MCF 10A (cell line): ENCODE data around the gene ITGA5. TPM values are rescaled to one million over a fixed set of nuclear protein-coding genes. Genes with fewer than 3 reads are reported as not detected.

Source experiments
- BruUV-seq: library from RNA; stranded (reverse); fragments of 400-500 nt; replicated peaks from 2 replicates; lab custom pipeline; 2021; lab: Mats Ljungman, UMichigan
- CTCF ChIA-PET: fragments of 300-600 bp; sonication (Branson Sonifier 250); formaldehyde crosslinking; extraction: SDS; loops from one replicate; lab custom pipeline; 2021; ENCODE audit warnings: antibody characterized with exemption, inconsistent platforms; lab: Yijun Ruan, JAX
- POLR2A ChIA-PET: fragments of 300-600, 350-650 bp; sonication (Branson Sonifier 250); formaldehyde crosslinking; extraction: SDS; loops from one replicate; lab custom pipeline; 2020; ENCODE audit warnings: antibody characterized with exemption, inconsistent platforms; lab: Yijun Ruan, JAX
- DNase-seq: peaks from one replicate; pipeline ENCODE4 v3.0.0-alpha.2; 2018; ENCODE audit not compliant: unreplicated experiment
- H3K27ac Mint-ChIP-seq: one replicate; pipeline ENCODE4 v1.8.0; 2022; ENCODE audit warnings: mild to moderate bottlenecking, low read depth, mixed read lengths; ENCODE audit not compliant: unreplicated experiment
- H3K27me3 Mint-ChIP-seq: one replicate; pipeline ENCODE4 v1.8.0; 2022; ENCODE audit warnings: mixed read lengths; ENCODE audit not compliant: insufficient read depth, unreplicated experiment
- H3K36me3 Mint-ChIP-seq: one replicate; pipeline ENCODE4 v1.8.0; 2022; ENCODE audit warnings: mild to moderate bottlenecking, moderate library complexity, mixed read lengths; ENCODE audit not compliant: insufficient read depth, unreplicated experiment
- H3K4me1 Mint-ChIP-seq: one replicate; pipeline ENCODE4 v1.8.0; 2022; ENCODE audit warnings: mixed read lengths; ENCODE audit not compliant: insufficient read depth, unreplicated experiment
- H3K4me3 Mint-ChIP-seq: one replicate; pipeline ENCODE4 v1.8.0; 2022; ENCODE audit warnings: mild to moderate bottlenecking, moderate library complexity, mixed read lengths; ENCODE audit not compliant: unreplicated experiment
- H3K9me3 Mint-ChIP-seq: one replicate; pipeline ENCODE4 v1.8.0; 2022; ENCODE audit warnings: mixed read lengths; ENCODE audit not compliant: unreplicated experiment
- intact Hi-C: fragments of 100-400 bp; cut with micrococcal nuclease; formaldehyde crosslinking; loops from 2 replicates; pipeline ENCODE4 v1.14.1; 2022
- total RNA-seq: library from RNA; stranded (reverse); gene quantifications from 2 replicates; pipeline ENCODE4 v1.2.3, GENCODE V29; 2022
- TF ChIP-seq, protein P1 (sequence below): fragments of 200-600 bp; IDR thresholded peaks from one replicate; pipeline ENCODE4 v1.8.0; 2022; ENCODE audit warnings: antibody characterized with exemption, mild to moderate bottlenecking; ENCODE audit not compliant: unreplicated experiment

The ITGA5 gene
- total RNA-seq, 1 experiment from 2014 or later = 110 TPM

DNA sequence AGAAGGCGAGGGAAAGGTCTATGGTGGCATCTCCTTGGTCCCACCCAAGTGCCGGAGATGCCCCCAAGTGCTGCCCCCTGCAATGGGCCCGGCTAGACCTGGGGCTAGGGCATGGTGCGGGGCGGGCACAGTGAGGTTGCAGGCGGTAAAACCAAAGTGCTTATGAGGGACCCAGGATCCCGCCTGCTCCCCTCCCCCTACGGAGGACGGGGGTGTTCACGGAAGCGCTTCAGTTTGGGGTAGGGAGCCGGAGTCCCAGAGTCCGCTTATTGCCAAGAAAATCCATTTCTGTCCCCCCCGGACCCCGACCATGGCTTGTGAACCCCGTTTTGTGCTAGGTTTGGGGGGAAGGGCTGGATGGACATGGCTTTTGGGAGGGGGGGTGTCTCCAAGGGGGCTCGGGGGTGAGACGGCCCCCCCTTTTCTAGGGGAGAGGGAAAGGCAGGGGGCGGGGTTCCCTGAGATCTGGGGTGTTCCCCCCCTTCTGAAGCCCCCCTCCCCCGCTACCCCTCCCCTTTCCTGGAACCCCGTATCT, 49.4 kb downstream of the ITGA5 start:
- CTCF ChIA-PET = interaction anchor here (0.9 to 5.8 kb wide), 10 partner anchors 9 to 134 kb away, joined by 3 to 109 read pairs (median 22); no protein-coding TSS in a partner anchor
- Mint-ChIP-seq H3K9me3 (no peaks in the 10 kb centered on the region), H3K36me3 (no peaks in the 10 kb centered on the region), H3K4me1 (peaks cover 41% of the 10 kb centered on the region), H3K27ac (no peak overlapping the region), H3K4me3 (peak overlapping the region; percentile 66), H3K27me3 (no peaks in the 10 kb centered on the region)
- TF ChIP-seq, protein P1, sequence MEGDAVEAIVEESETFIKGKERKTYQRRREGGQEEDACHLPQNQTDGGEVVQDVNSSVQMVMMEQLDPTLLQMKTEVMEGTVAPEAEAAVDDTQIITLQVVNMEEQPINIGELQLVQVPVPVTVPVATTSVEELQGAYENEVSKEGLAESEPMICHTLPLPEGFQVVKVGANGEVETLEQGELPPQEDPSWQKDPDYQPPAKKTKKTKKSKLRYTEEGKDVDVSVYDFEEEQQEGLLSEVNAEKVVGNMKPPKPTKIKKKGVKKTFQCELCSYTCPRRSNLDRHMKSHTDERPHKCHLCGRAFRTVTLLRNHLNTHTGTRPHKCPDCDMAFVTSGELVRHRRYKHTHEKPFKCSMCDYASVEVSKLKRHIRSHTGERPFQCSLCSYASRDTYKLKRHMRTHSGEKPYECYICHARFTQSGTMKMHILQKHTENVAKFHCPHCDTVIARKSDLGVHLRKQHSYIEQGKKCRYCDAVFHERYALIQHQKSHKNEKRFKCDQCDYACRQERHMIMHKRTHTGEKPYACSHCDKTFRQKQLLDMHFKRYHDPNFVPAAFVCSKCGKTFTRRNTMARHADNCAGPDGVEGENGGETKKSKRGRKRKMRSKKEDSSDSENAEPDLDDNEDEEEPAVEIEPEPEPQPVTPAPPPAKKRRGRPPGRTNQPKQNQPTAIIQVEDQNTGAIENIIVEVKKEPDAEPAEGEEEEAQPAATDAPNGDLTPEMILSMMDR = no peak
- BruUV-seq = no TSS peak
- DNase-seq = no peak
- intact Hi-C loops = loop anchor here (1.0 to 10.0 kb wide), 4 partner anchors 10 to 365 kb away; partner anchors contain the start of genes HOXC8 and HOXC9
- POLR2A ChIA-PET = interaction anchor here (0.7 to 2.0 kb wide), 5 partner anchors 10 to 90 kb away, joined by 3 to 20 read pairs (median 5); partner anchors contain the start of genes CBX5 and HNRNPA1

- BruUV-seq = no TSS peak
These were observed 50.1 kb downstream of the ITGA5 start for GRCh38 chr12:54368709-54369596.

GRCh38 chr12:54368025-54368708, 50.9 kb downstream of the ITGA5 start:
- H3K4me3 Mint-ChIP-seq = no peak overlapping the region
- H3K4me1 Mint-ChIP-seq = peaks cover 27% of the 10 kb centered on the region
- no peaks in the 10 kb centered on the region for H3K27me3 Mint-ChIP-seq
- intact Hi-C loops = loop anchor here (1.0 to 10.0 kb wide), 3 partner anchors 71 to 363 kb away; partner anchors contain the start of genes HOXC8 and HOXC9
- CTCF ChIA-PET = interaction anchor here (0.6 to 4.5 kb wide), 41 partner anchors 10 to 702 kb away, joined by 3 to 59 read pairs (median 4); partner anchors contain the start of gene NFE2
- POLR2A ChIA-PET = interaction anchor here (0.7 to 1.4 kb wide), 8 partner anchors 9 to 154 kb away, joined by 3 to 9 read pairs (median 4); no protein-coding TSS in a partner anchor
- TF ChIP-seq, protein P1 = no peak
- no peak for DNase-seq
- H3K36me3 Mint-ChIP-seq = no peaks in the 10 kb centered on the region
- no peak overlapping the region for H3K27ac Mint-ChIP-seq
- no peaks in the 10 kb centered on the region for H3K9me3 Mint-ChIP-seq
- no TSS peak for BruUV-seq

More at GRCh38 chr12:54368709-54369596, 50.1 kb downstream of the ITGA5 start:
- no peaks in the 10 kb centered on the region for H3K36me3 Mint-ChIP-seq
- H3K4me3 Mint-ChIP-seq = peak overlapping the region; percentile 66
- intact Hi-C loops = loop anchor here (1.0 to 10.0 kb wide), 3 partner anchors 70 to 364 kb away; partner anchors contain the start of genes HOXC8 and HOXC9
- CTCF ChIA-PET = interaction anchor here (0.5 to 4.5 kb wide), 39 partner anchors 10 to 1619 kb away, joined by 3 to 59 read pairs (median 4); partner anchors contain the start of gene NFE2
- no peak overlapping the region for H3K27ac Mint-ChIP-seq
- H3K9me3 Mint-ChIP-seq = no peaks in the 10 kb centered on the region
- H3K4me1 Mint-ChIP-seq = peaks cover 35% of the 10 kb centered on the region
- TF ChIP-seq, protein P1 = peak; percentile 71
- POLR2A ChIA-PET = interaction anchor here (0.7 to 1.4 kb wide), 6 partner anchors 10 to 140 kb away, joined by 3 to 9 read pairs (median 4); no protein-coding TSS in a partner anchor
- no peaks in the 10 kb centered on the region for H3K27me3 Mint-ChIP-seq
- peak; percentile 90 for DNase-seq
